COLO829 (cell line): ENCODE data around the gene GALNT14.

Experiments used
- DNase-seq: peaks from one replicate; pipeline ENCODE4 v3.0.0; 2012; ENCODE audit warnings: low spot score

The GALNT14 gene

DNA sequence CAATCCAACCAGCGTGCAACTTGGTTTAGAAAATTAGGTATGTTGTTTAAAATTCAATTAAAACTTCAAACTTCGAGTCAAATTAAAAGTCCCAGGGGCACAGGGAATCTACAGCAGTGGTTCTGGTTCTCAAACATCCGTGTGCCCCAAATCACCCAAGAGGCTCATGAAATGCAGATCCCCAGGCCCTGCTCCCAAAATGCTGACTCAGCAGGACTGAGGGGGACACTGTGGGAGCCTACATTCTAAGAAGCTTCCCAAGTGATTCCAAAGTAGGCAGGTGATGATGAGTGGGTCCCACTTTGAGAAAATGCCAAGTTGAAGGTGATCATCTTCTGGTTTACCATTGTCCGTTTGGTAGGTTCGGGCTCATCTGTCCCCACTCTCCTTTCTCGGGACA is 82.3 kb downstream of the GALNT14 start:
- DNase-seq: no peak

DNA sequence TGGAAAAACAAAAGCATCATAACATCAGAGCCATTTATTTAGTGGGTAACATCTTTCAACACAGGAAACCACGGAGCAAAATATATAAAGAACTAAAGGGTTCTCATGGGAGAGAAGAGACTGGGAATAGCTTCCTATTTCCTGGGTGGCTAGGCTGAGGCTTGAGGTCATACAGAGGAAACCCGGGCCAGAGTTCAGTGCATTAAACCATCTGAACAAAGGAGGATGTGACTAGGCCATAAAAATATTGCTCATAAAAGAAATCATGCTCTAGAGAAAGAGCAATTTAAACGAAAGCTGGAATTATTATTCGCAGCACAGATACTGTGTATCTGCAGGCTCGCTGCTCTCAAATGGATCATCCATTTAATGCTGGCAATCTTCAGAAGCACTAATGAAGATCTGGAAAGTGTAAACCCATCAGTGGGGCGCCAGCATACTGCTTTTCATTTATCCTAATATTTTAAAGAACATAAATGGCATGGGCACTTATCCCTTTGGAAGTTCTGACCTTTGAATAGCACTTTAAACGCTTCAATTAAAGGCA is 83.3 kb downstream of the GALNT14 start:
- no peak for DNase-seq

DNA sequence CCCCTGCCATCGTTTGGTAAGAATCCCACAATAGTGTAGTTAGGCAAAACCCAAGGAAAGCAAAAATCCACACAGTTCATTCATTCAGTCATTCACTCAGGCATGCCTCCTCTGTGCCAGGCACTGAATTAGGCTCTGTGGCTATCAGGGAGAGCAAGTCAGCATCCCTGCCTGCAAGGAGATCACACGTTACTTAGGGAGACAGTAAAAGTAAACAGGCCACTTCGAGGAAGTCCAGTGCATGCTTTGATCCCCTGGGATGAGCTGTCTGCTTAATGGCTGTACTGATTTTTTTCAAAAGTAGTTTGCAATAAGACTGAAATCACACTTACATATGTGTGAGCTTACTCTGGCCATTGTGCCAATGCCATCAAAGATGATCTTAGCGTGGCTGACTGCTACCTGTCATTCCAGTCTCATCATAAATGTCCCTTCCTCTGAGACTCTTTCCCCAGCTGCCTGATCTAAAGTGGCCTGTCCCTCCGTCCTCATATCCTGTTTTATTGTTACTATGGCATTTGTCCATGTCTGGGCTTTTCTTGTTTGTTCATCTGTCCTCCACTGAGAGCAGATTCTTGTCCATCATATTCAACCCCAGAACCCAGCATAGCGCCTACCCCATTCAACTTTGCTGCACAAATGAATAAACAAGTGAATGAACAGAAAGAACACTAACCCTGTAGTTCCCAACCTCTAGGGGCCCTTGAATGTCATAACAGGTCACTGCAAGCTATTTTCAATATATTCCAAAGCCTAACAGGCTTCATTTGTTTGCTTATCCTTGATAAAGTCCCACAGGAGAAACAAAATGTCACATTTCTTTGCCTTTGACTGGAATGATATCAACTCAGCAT is 84.1 kb downstream of the GALNT14 start:
- no peak for DNase-seq

DNA sequence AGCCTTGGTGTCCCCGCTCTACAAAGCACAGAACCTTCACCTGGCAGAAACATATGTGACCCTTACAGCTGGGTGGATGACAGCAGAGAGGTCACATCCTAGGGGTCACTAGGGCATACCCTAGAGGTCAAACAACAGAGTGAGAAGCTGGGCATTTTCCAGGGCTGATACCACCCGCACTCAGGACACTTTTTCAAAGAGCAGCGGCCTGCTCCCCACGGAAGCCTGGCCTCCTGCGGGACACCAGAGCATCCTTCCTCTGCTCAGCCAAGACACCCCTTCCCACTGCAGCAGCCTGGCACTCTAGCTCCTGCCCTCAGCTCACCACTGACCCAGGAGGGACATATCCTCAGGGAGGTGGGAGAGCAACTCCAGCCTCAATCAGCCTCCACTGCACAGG is 86.0 kb downstream of the GALNT14 start:
- DNase-seq: no peak

DNA sequence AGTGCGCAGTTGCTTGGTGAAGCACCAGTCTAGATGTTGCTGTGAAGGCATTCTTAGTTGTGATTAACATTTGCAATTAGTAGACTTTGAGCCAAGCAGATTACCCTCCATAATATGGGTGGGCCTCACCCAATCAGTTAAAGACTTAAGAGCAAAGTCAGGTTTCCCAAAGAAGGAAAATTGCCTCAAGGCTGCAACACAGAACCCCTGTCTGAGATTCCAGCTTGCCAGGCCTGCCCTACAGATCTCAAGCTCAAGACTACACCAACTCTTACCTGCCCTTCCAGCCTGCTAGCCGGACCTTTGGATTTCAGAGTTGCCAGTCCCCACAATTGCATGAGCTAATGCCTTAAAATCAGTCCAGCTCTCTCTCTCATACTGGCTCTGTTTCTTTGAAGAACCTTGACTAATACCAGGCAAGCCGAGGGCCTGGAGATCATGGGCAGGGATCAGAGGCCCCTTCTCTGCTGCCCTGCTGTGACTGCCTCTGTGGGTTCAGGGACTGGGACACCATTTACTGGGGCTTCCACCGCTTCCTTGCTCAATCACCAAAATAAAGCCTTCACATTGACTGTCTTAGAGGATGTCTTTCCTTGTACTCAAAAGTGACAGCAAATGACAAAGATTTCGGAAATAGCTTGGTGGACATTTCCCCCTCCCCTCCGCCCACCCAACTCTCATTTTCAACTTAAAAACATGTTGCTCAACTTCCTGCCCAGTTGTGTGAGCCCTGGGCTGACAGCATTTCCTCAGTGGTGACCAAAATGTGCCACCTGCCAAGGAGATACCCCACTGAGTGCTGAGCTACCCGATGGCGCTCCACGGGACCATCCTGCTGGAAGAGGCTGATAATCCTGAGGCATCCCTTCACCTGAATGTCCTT is 86.7 kb downstream of the GALNT14 start:
- no peak for DNase-seq

DNA sequence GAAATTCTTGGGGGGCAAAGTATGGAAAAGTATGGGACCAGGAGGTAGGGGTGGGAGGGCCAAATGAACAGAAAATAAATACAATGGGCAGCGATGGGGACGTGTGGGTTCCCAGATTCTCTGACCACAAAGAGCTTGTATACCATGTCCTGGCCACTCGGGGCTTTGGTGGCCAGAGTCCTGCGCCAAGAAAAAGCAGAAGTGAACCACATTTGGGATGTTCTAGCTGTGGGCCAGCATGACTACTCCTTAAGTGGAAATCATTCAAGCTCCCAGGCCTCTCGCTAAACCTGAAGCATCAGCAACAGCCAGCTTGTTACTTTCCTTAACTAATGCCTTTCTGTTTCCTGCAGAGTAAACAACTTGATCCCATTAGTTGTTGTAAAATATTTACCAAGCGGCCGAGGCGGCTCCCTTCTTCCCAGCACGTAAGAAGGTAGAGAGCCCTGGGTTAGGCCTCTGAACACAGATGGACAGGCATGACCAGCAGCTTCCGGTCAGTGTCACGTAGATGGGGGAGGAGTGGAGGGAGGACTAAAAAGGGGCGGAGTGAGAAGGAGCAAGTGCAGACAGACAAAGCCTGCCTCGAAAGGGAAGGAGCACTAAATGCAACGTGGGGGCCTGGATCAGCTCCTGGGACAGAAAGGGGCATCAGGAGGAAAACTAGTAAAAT is 88.2 kb downstream of the GALNT14 start:
- DNase-seq: no peak

DNA sequence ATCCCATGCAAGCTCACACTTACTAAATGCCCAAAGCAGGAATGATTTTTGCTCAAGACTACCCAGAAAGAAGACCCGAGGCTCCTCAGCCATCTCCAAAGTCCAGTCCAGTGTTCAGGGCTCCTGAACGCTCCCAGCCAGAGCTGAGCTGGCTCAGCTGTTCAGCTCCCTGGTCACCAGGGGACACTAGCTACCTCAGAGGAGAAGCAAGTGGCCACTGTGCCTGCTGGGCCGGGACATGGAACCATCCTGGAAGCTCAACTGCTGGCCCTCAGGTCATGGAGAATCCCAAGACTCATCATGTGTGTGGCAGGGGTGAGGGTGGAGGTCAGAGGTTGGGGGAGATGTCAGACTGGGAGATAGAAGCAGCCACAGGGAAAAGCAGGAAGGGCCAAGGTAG is 89.0 kb downstream of the GALNT14 start:
- no peak for DNase-seq

DNA sequence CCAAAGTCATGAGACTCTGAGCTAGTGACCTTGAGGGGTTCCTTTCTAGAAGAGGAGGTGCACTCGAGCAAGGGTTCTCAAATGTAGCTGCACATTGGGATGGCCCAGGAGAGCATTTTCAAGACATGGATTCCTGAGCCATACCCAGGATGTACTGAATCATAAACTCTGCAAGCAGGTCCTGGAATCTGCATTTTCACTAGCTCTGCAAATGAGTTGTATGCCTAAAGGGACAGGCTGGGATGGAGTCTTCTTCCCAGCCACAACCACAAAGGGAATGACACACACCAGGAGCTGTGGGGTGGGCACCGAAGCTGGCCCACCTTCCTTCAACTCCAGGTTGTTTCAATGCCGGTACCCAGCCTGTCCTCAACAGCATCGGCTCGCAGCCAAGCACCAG is 90.6 kb downstream of the GALNT14 start:
- no peak for DNase-seq

DNA sequence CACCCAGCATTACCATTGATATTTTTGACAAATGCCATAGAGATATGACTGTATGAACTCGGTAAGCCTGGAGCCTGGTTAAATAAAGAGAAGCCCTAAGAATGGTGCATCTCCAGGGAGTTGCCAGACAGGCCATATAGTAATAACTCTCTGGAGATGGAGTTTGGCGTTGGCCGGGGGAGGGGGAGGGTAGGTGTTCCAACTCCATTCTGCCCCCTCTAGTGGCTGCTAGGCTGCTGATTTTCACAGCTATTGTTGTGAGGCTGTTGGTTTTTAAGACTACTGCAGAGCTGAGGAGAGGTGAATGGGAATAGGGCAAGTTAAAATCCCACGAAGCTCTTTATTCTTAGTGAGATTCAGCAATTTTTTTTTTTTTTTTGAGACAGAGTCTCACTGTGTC is 99.9 kb downstream of the GALNT14 start:
- no peak for DNase-seq

DNA sequence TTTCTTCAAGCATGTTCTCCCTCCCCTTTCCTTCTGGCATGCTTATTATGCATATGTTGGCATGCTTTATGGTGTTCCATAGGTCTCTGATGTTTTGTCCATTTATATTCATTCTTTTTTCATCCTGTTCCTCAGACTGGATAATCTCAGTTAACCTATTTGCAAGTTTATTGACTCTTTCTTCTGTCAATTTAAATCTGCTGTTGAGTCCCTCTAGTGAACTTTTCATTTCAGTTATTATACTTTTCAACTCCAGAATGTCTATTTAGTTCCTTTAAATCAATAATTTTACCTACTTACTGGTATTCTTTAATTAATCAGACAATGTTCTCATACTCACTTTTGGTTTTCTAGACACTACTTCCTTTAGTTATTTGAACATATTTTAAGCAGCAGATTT is 101.2 kb downstream of the GALNT14 start:
- no peak for DNase-seq

DNA sequence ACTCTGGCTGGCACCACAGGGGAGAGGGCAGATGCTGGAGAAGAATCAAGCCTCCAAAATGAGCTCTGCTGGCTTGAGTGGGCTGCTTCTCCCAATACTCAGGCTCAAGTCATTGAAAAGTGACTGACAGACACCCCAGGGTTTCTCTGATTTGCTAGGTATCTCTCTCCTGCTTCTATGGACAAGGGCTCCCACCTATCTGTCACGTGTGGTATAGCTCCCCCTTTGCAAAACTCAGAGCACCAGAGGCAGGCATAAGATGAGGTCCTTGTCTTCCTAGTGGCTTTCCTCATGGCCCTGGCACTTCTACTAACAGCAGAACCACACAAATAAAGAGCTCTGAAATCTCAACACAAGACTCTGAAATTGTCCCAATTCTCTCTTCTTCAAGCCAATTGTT is 105.2 kb downstream of the GALNT14 start:
- no peak for DNase-seq

DNA sequence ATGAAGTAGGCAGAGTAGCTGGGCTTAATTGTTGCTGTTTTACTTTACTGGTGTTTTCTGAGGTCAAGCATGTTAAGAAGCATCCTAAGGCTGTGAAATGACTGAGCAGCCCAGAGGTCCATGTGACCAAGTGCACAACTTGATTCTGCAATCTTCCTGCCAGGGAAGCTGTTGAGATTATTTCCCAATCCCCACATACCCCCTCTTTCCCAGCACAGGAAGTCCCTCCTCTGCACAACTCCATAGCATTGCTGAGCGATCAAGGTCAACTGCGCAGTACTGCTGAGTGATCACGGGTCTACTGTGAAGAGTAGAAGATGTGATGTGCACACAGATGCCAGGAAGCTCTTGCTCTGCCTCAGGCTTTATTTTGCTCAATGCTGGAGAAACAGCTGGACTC is 105.8 kb downstream of the GALNT14 start:
- no peak for DNase-seq

DNA sequence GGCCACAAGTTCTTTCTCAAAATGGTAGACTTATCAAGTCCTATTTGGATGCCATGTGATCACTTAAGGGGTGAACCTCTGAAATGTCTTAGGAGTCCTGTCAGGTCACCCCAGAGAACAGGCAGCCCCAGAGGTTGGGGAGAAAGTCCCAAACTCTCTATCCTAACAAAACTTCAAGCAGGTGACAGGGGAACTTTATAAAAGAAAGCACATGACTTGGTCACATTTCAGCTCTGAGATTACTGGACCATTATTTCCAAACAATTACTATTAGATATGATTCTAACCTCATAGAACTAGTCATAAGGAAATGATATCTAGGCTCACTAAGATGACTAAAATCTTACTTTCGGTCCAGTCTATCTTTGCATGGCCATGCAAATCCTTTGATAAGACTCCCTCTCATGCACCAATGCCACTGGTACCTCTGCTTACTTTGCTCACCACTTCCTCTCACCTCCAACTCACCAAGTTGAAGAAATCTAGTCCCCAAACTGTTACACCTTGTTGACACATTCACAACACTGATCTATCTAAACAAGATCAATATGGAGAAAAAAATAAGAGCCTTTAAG is 107.0 kb downstream of the GALNT14 start:
- DNase-seq: no peak

DNA sequence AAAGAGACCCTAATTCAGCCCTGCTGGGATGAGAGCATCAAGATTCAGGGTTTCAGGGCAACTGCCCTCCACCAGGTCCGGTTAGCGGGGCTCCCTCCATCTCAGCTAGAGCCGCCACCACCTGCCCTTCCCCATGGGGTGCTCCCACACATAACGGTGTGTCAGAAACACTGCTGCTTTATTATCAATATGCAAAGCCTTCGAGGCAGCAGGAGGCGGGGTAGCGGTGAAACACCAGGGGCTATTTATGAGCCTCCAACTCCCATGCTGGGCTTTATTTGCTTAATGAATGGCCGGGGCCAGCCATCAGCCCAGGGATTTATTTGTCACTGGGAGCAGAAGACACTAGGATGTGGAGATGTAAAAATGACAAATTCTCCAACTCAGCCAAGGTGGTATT is 109.8 kb downstream of the GALNT14 start:
- DNase-seq: no peak

DNA sequence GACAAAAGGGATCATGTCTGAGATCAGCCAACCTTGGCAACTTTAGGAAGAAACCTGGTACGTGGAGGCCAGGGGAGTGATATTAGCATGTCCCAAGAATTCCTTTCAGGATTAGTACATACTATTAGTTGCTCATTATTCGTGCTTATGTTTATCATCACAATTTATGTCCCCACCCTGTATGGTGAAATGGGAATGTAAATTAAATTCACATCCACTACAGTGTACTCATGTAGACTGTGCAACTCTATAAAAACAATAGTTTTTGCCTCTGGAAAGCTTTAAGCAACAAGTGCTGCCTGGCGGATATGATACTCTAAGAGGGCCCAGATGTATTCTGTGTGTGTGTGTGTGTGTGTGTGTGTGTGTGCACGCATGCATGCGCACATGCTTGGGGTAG is 110.7 kb downstream of the GALNT14 start:
- DNase-seq: no peak

DNA sequence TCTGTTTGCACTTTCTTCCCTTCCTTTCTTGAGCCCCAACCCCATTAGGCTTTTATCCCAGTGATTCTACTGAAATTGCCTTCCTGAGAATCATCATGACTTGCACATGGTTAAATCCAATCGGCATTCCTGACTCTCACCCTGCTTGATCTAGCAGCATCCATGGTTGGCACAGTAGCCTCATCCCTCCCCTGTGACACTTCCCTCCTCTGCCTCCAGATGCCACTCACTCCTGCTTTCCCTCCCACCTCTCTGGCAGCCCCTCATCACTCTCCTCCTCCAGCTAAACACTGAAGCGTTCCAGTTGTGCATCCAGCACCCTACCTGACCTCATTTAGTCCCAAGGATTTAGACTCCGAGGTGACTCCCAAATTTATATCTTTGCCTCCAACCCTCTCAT is 114.7 kb downstream of the GALNT14 start:
- no peak for DNase-seq

DNA sequence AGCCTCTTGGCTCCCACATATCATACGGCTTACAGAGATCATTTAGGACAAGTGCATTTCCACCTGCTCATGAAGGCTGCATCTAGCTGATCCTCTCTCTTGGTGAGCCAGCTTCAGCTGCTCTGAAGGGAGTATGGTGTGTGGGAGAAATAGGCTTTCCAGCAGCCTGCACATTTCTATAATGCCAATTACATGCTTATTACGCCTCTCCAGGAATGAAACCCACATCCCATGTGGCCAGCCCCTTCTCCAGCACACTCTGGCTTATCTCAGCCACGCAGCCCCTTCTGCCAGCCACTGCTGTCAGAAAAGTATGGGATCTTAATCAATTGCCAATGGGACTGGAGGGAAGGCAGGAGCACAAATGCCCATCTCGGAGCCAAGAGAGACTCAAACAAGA is 117.5 kb downstream of the GALNT14 start:
- DNase-seq: no peak

DNA sequence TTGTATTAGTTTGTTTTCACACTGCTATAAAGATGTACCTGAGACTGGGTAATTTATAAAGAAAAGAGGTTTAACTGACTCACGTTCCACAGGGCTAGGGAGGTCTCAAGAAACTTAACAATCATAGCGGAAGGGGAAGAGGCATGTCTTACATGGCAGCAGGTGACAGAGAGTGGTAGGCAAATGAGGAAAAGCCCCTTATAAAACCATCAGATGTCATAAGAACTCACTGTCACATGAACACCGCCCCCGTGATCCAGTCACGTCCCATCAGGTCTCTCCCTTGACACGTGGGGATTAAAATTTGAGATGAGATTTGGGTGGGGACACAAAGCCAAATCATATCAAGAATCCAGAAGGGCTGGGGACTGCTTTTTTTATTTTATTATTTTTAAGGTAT is 120.0 kb downstream of the GALNT14 start:
- DNase-seq: no peak

DNA sequence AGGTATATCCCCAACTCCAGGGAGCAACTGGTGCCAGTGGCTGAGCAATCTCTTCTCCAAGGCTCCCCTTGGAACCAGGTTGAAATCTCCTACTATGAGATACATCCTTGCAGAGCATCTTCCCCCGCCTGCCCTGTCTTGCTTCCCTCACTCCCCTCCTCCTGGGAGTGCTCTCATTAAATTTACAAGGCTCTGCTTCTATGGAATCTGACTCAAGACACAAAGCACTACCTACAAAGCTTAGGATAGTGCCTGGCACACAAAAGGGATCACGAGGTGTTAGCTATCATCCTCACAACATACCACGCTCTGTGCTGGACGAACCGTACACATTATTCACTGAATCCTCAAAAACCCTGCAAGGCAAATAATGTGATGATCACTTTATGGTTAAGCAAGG is 121.6 kb downstream of the GALNT14 start:
- DNase-seq: no peak

DNA sequence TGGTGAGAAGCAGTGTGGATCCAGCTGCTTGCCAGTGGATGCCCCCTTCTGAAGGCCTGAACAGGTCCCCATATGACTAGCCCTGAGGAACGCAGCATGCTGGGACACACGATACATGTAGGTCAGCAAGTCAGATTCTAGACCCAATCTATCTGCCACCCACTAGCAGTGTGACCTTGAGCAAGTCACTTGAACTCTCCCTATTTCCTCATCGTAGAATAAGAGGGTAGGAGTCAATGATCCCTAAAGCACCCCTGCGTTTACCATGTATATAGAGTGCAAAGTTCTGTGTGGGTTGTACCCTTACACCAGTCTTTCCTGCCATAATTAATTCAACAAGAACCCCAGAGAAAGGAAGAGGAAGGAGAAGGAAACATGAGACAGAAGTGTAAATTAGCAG is 123.7 kb downstream of the GALNT14 start:
- DNase-seq: no peak

DNA sequence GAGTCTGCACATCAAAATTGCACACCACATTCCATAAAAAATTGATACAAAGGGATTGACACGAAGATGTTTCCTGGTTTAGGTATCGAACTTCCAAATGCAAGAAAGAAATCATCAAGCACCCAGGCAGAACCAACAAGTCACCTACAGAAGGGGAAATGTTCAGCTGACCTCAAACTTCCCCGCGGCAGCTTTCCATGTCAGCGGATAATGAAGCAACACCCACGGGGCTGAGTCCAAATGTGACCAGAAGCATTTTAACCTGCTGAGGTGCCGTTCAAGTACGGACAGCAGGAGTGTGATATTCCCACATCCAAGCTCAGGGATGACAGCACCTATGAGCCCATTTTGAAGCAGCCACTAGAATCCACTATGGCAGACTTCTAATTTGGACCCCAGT is 124.9 kb downstream of the GALNT14 start:
- no peak for DNase-seq

DNA sequence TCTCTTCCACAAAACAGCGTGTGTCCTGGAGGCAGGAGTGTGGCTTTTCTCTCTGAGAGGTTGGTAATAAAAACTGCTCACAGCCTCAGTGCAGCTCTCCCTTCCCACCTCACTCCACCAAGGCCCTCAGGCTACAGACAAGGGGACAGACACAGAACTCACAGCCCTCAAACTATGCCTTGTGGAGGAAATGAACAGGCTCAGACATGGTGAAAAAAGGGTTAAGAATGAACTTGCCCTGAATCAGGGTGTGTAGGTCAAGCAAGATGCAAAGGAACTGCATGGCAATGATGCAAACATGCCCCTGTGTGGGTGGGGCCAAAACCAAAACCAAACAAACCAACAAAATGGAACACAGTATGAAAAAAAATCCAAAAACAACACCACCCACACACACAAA is 125.8 kb downstream of the GALNT14 start:
- DNase-seq: no peak
